Activated CD8-positive, alpha-beta T cell treated with anti-CD3 and anti-CD28 coated beads, Interleukin-2, amount 10 ng/mL, durations not matched to agents 7 days and 5 days (primary cell): ENCODE data around the gene WNT11. TPM values are rescaled to one million over a fixed set of nuclear protein-coding genes. Genes with fewer than 3 reads are reported as not detected.

Experiments
- ATAC-seq: fragments of 150-1000 bp; cut with Tn5 transposase; one replicate; pipeline ENCODE4 v1.10.0; 2021; ENCODE audit warnings: moderate library complexity
- CTCF ChIA-PET: fragments of 350-600 bp; sonication (Branson Sonifier 250); formaldehyde crosslinking; loops from one replicate; lab custom pipeline; 2021; ENCODE audit warnings: antibody characterized with exemption; lab: Charles Lee
- POLR2A ChIA-PET: fragments of 350-600 bp; sonication (Branson Sonifier 250); formaldehyde crosslinking; loops from one replicate; lab custom pipeline; 2021; ENCODE audit warnings: antibody characterized with exemption; lab: Charles Lee
- DNase-seq: peaks from one replicate; pipeline ENCODE4 v3.0.0-alpha.2; 2020
- H3K27ac Mint-ChIP-seq: one replicate; pipeline ENCODE4 v1.8.0; 2021; ENCODE audit warnings: mild to moderate bottlenecking, mixed read lengths
- H3K27me3 Mint-ChIP-seq: one replicate; pipeline ENCODE4 v1.8.0; 2021; ENCODE audit warnings: low read depth, mixed read lengths
- H3K36me3 Mint-ChIP-seq: one replicate; pipeline ENCODE4 v1.8.0; 2021; ENCODE audit warnings: low read depth, mixed read lengths
- H3K4me1 Mint-ChIP-seq: one replicate; pipeline ENCODE4 v1.8.0; 2021; ENCODE audit warnings: low read depth, mixed read lengths
- H3K4me3 Mint-ChIP-seq: one replicate; pipeline ENCODE4 v1.8.0; 2021; ENCODE audit warnings: mild to moderate bottlenecking, mixed read lengths
- H3K9me3 Mint-ChIP-seq: one replicate; pipeline ENCODE4 v1.8.0; 2022; ENCODE audit warnings: mixed read lengths; ENCODE audit not compliant: insufficient read depth
- total RNA-seq, 2 experiments: library from RNA; stranded (reverse); gene quantifications; one replicate each; pipeline ENCODE4 v1.2.3, GENCODE V29; 2021

WNT11 gene
- total RNA-seq, 2 experiments from 2014 or later: 0.26 to 0.83 TPM

- no peaks in the 10 kb centered on the region for H3K9me3 Mint-ChIP-seq
- ChIA-PET CTCF (no interaction called here), POLR2A (no interaction called here)
Observed at GRCh38 chr11:76158394-76159302, 47.7 kb downstream of the WNT11 start.

GRCh38 chr11:76157891-76158290, 48.4 kb downstream of the WNT11 start:
- ATAC-seq (no peak), DNase-seq (no peak)
- POLR2A ChIA-PET: no interaction called here
- no peaks in the 10 kb centered on the region for H3K27me3 Mint-ChIP-seq
- H3K4me3 Mint-ChIP-seq: no peak overlapping the region
- no peak overlapping the region for H3K27ac Mint-ChIP-seq
- CTCF ChIA-PET: no interaction called here
- H3K36me3 Mint-ChIP-seq: no peaks in the 10 kb centered on the region
- peaks cover 11% of the 10 kb centered on the region for H3K4me1 Mint-ChIP-seq
- no peaks in the 10 kb centered on the region for H3K9me3 Mint-ChIP-seq

More at GRCh38 chr11:76158394-76159302, 47.7 kb downstream of the WNT11 start:
- peaks cover 3% of the 10 kb centered on the region for H3K4me1 Mint-ChIP-seq
- no peak overlapping the region for H3K27ac Mint-ChIP-seq
- no peak overlapping the region for H3K4me3 Mint-ChIP-seq
- no peaks in the 10 kb centered on the region for H3K27me3 Mint-ChIP-seq
- H3K36me3 Mint-ChIP-seq: no peaks in the 10 kb centered on the region
- DNase-seq: no peak
- no peak for ATAC-seq

GRCh38 chr11:76156971-76157427, 49.3 kb downstream of the WNT11 start:
- Mint-ChIP-seq H3K4me1 (peaks cover 20% of the 10 kb centered on the region), H3K27me3 (peaks cover 2% of the 10 kb centered on the region), H3K36me3 (no peaks in the 10 kb centered on the region), H3K4me3 (no peak overlapping the region), H3K9me3 (no peaks in the 10 kb centered on the region), H3K27ac (no peak overlapping the region)
- DNase-seq (no peak), ATAC-seq (no peak)
- ChIA-PET POLR2A (no interaction called here), CTCF (no interaction called here)

GRCh38 chr11:76155500-76156227, 50.6 kb downstream of the WNT11 start:
- peaks cover 26% of the 10 kb centered on the region for H3K4me1 Mint-ChIP-seq
- POLR2A ChIA-PET: interaction anchor here (0.5 kb wide), 1 partner anchor 1957 kb away, joined by 3 read pairs; no protein-coding TSS in a partner anchor
- CTCF ChIA-PET: interaction anchor here (1.4 kb wide), 1 partner anchor 259 kb away, joined by 6 read pairs; no protein-coding TSS in a partner anchor
- peaks cover 6% of the 10 kb centered on the region for H3K27me3 Mint-ChIP-seq
- no peaks in the 10 kb centered on the region for H3K36me3 Mint-ChIP-seq
- no peak for ATAC-seq
- H3K9me3 Mint-ChIP-seq: no peaks in the 10 kb centered on the region
- H3K4me3 Mint-ChIP-seq: no peak overlapping the region
- no peak overlapping the region for H3K27ac Mint-ChIP-seq
- DNase-seq: no peak

GRCh38 chr11:76153571-76153923, 52.8 kb downstream of the WNT11 start:
- H3K27ac Mint-ChIP-seq: peak overlapping the region; percentile 37

GRCh38 chr11:76152741-76153570, 53.3 kb downstream of the WNT11 start:
- Mint-ChIP-seq H3K36me3 (no peaks in the 10 kb centered on the region), H3K4me1 (peaks cover 26% of the 10 kb centered on the region), H3K4me3 (peak overlapping the region; percentile 73), H3K27ac (peak overlapping the region; percentile 37), H3K9me3 (no peaks in the 10 kb centered on the region), H3K27me3 (peaks cover 7% of the 10 kb centered on the region)
- DNase-seq (peak; percentile 41), ATAC-seq (peak; percentile 13)
- ChIA-PET CTCF (interaction anchor here (0.6 to 3.2 kb wide), 51 partner anchors 9 to 438 kb away, joined by 3 to 148 read pairs (median 4); partner anchors contain the start of gene UVRAG), POLR2A (no interaction called here)

More at GRCh38 chr11:76153571-76153923, 52.8 kb downstream of the WNT11 start:
- POLR2A ChIA-PET: interaction anchor here (0.5 kb wide), 1 partner anchor 1211 kb away, joined by 4 read pairs; no protein-coding TSS in a partner anchor
- ATAC-seq (no peak), DNase-seq (no peak)
- Mint-ChIP-seq H3K27me3 (peaks cover 7% of the 10 kb centered on the region), H3K36me3 (no peaks in the 10 kb centered on the region), H3K4me3 (no peak overlapping the region), H3K9me3 (no peaks in the 10 kb centered on the region), H3K4me1 (peaks cover 26% of the 10 kb centered on the region)
- CTCF ChIA-PET: interaction anchor here (1.6 to 3.2 kb wide), 5 partner anchors 14 to 352 kb away, joined by 8 to 148 read pairs (median 27); no protein-coding TSS in a partner anchor

- peak overlapping the region; percentile 73 for H3K4me3 Mint-ChIP-seq
- ChIA-PET CTCF (interaction anchor here (0.6 to 3.2 kb wide), 58 partner anchors 9 to 466 kb away, joined by 3 to 148 read pairs (median 4); partner anchors contain the start of gene UVRAG), POLR2A (interaction anchor here (0.9 kb wide), 1 partner anchor 171 kb away, joined by 3 read pairs; no protein-coding TSS in a partner anchor)
- peaks cover 7% of the 10 kb centered on the region for H3K27me3 Mint-ChIP-seq
- H3K9me3 Mint-ChIP-seq: no peaks in the 10 kb centered on the region
- peak overlapping the region; percentile 37 for H3K27ac Mint-ChIP-seq
- DNase-seq: peak; percentile 88
- peak; percentile 95 for ATAC-seq
- peaks cover 26% of the 10 kb centered on the region for H3K4me1 Mint-ChIP-seq
- no peaks in the 10 kb centered on the region for H3K36me3 Mint-ChIP-seq
Observed at GRCh38 chr11:76152086-76152681, 54.1 kb downstream of the WNT11 start.

- Mint-ChIP-seq H3K9me3 (no peaks in the 10 kb centered on the region), H3K27ac (peak overlapping the region; percentile 16), H3K36me3 (no peaks in the 10 kb centered on the region), H3K27me3 (peaks cover 7% of the 10 kb centered on the region), H3K4me1 (peaks cover 26% of the 10 kb centered on the region), H3K4me3 (peak overlapping the region; percentile 73)
- POLR2A ChIA-PET: interaction anchor here (0.9 kb wide), 1 partner anchor 171 kb away, joined by 3 read pairs; no protein-coding TSS in a partner anchor
- DNase-seq (no peak), ATAC-seq (peak; percentile 4)
- CTCF ChIA-PET: interaction anchor here (0.6 to 3.2 kb wide), 48 partner anchors 8 to 466 kb away, joined by 3 to 148 read pairs (median 4); partner anchors contain the start of gene UVRAG
Observed at GRCh38 chr11:76151556-76152085, 54.7 kb downstream of the WNT11 start.

- ChIA-PET POLR2A (no interaction called here), CTCF (interaction anchor here (1.1 to 1.8 kb wide), 2 partner anchors 253 to 277 kb away, joined by 3 to 12 read pairs; no protein-coding TSS in a partner anchor)
- H3K27me3 Mint-ChIP-seq: peaks cover 7% of the 10 kb centered on the region
- no peaks in the 10 kb centered on the region for H3K9me3 Mint-ChIP-seq
- H3K4me1 Mint-ChIP-seq: peaks cover 26% of the 10 kb centered on the region
- H3K27ac Mint-ChIP-seq: no peak overlapping the region
- DNase-seq: no peak
- no peak overlapping the region for H3K4me3 Mint-ChIP-seq
- no peaks in the 10 kb centered on the region for H3K36me3 Mint-ChIP-seq
- no peak for ATAC-seq
Observed at GRCh38 chr11:76150141-76150540, 56.2 kb downstream of the WNT11 start.

- ChIA-PET POLR2A (no interaction called here), CTCF (interaction anchor here (1.1 to 1.8 kb wide), 2 partner anchors 253 to 277 kb away, joined by 3 to 12 read pairs; no protein-coding TSS in a partner anchor)
- Mint-ChIP-seq H3K4me3 (no peak overlapping the region), H3K27ac (no peak overlapping the region), H3K27me3 (peaks cover 7% of the 10 kb centered on the region), H3K36me3 (no peaks in the 10 kb centered on the region), H3K4me1 (peaks cover 26% of the 10 kb centered on the region), H3K9me3 (no peaks in the 10 kb centered on the region)
- ATAC-seq (no peak), DNase-seq (no peak)
Observed at GRCh38 chr11:76149713-76150112, 56.6 kb downstream of the WNT11 start.
